ENCODE data around the gene SYNM.
"Not testable (repeated sequence)": the region's sequence is repeated elsewhere in the genome, so short reads cannot be mapped to it uniquely, and the experiment has no call there.

SYNM gene

GRCh38 chr15:99104788-99105513 lies at the start of gene SYNM:
TSS of gene SYNM (plus strand) at chr15:99105080. CDS start at chr15:99105200, 120 bp downstream.
- no peak for DNase-seq

- DNase-seq = no peak
These were observed 49.2 kb upstream of the SYNM start for GRCh38 chr15:99055555-99056134.

- DNase-seq = no peak
These were observed 47.9 kb upstream of the SYNM start for GRCh38 chr15:99057020-99057419.

GRCh38 chr15:99057697-99058420 lies 47.0 kb upstream of the SYNM start:
- DNase-seq = no peak

- DNase-seq = no peak
These were observed 46.4 kb upstream of the SYNM start for GRCh38 chr15:99058421-99058870.

GRCh38 chr15:99059010-99059981 lies 45.6 kb upstream of the SYNM start:
- no peak for DNase-seq

GRCh38 chr15:99060186-99060585 lies 44.7 kb upstream of the SYNM start:
- not testable (repeated sequence) for DNase-seq

GRCh38 chr15:99062226-99062625 lies 42.7 kb upstream of the SYNM start:
- DNase-seq = no peak

GRCh38 chr15:99068186-99068585 lies 36.7 kb upstream of the SYNM start:
- no peak for DNase-seq

GRCh38 chr15:99070208-99070607 lies 34.7 kb upstream of the SYNM start:
- DNase-seq = no peak

GRCh38 chr15:99071091-99071680 lies 33.7 kb upstream of the SYNM start:
- no peak for DNase-seq

GRCh38 chr15:99073008-99073717 lies 31.7 kb upstream of the SYNM start:
- DNase-seq = no peak

- DNase-seq = no peak
These were observed 30.4 kb upstream of the SYNM start for GRCh38 chr15:99074446-99074845.

- not testable (repeated sequence) for DNase-seq
These were observed 29.7 kb upstream of the SYNM start for GRCh38 chr15:99075059-99075652.

- no peak for DNase-seq
These were observed 28.8 kb upstream of the SYNM start for GRCh38 chr15:99076109-99076508.

- peak; percentile 37 for DNase-seq
These were observed 28.1 kb upstream of the SYNM start for GRCh38 chr15:99076555-99077308.

GRCh38 chr15:99082798-99083197 lies 22.1 kb upstream of the SYNM start:
- no peak for DNase-seq

- no peak for DNase-seq
These were observed 19.9 kb upstream of the SYNM start for GRCh38 chr15:99084965-99085364.

GRCh38 chr15:99085413-99086326 lies 19.2 kb upstream of the SYNM start:
- DNase-seq = no peak

Measured in GF-D8 (cell line).